SK-N-SH treated with all-trans-retinoic acid at 6 μM for 48 hours (cell line): ENCODE results near the gene HMOX1.

ENCODE experiments used
- ATAC-seq: fragments of 200-7000 bp; cut with Tn5 transposase; 3 replicates; pipeline ENCODE4 v1.9.1; 2020; ENCODE audit warnings: mild to moderate bottlenecking, moderate library complexity
- ARNTL ChIP-seq: fragments of 450-650 bp; formaldehyde crosslinking; IDR thresholded peaks from 2 replicates; pipeline ENCODE4 v1.5.0; 2020; ENCODE audit warnings: low read depth, mild to moderate bottlenecking, moderate library complexity, borderline replicate concordance
- BACH2 ChIP-seq: fragments of 250-450 bp; sonication (Bioruptor Pico); IDR thresholded peaks from 2 replicates; pipeline ENCODE4 v1.9.0; 2021; ENCODE audit warnings: mild to moderate bottlenecking, borderline replicate concordance
- CSDC2 ChIP-seq: fragments of 250-450 bp; sonication (Bioruptor Pico); IDR thresholded peaks from 2 replicates; pipeline ENCODE4 v1.5.0; 2020; ENCODE audit warnings: mild to moderate bottlenecking, moderate library complexity
- ESRRG ChIP-seq: fragments of 250-450 bp; sonication (Bioruptor Pico); IDR thresholded peaks from 2 replicates; pipeline ENCODE4 v1.6.1; 2021; ENCODE audit warnings: mild to moderate bottlenecking
- GLIS3 ChIP-seq: fragments of 250-450 bp; sonication (Bioruptor Pico); IDR thresholded peaks from 2 replicates; pipeline ENCODE4 v1.5.0; 2020; ENCODE audit warnings: mild to moderate bottlenecking, moderate library complexity
- ISL1 ChIP-seq: fragments of 250-450 bp; sonication (Bioruptor Pico); IDR thresholded peaks from 2 replicates; pipeline ENCODE4 v2.1.2; 2022; ENCODE audit warnings: mild to moderate bottlenecking, moderate library complexity
- OSR1 ChIP-seq: fragments of 250-450 bp; sonication (Bioruptor Pico); IDR thresholded peaks from 2 replicates; pipeline ENCODE4 v1.8.0; 2022; ENCODE audit warnings: moderate library complexity, mild to moderate bottlenecking, inconsistent platforms
- PPARA ChIP-seq: fragments of 250-450 bp; sonication (Bioruptor Pico); IDR thresholded peaks from 2 replicates; pipeline ENCODE4 v1.5.0; 2020; ENCODE audit warnings: mild to moderate bottlenecking, borderline replicate concordance
- RARB ChIP-seq: fragments of 250-450 bp; sonication (Bioruptor Pico); IDR thresholded peaks from 2 replicates; pipeline ENCODE4 v1.8.0; 2021; ENCODE audit warnings: mild to moderate bottlenecking, moderate library complexity
- SNAI2 ChIP-seq: fragments of 250-450 bp; sonication (Bioruptor Pico); IDR thresholded peaks from 2 replicates; pipeline ENCODE4 v1.5.0; 2020; ENCODE audit warnings: mild to moderate bottlenecking, moderate library complexity
- TCF4 ChIP-seq: fragments of 250-450 bp; sonication (Bioruptor Pico); IDR thresholded peaks from 2 replicates; pipeline ENCODE4 v1.8.0; 2021; ENCODE audit warnings: mild to moderate bottlenecking, moderate library complexity, borderline replicate concordance
- TOX ChIP-seq: fragments of 250-450 bp; sonication (Bioruptor Pico); IDR thresholded peaks from 2 replicates; pipeline ENCODE4 v1.8.0; 2021; ENCODE audit warnings: mild to moderate bottlenecking, moderate library complexity, borderline replicate concordance
- ZC3H10 ChIP-seq: fragments of 250-450 bp; sonication (Bioruptor Pico); IDR thresholded peaks from 2 replicates; pipeline ENCODE4 v1.5.1; 2021; ENCODE audit warnings: mild to moderate bottlenecking, moderate library complexity
- ZFP3 ChIP-seq: fragments of 250-450 bp; sonication (Bioruptor Pico); IDR thresholded peaks from 2 replicates; pipeline ENCODE4 v1.5.0; 2020; ENCODE audit warnings: mild to moderate bottlenecking, moderate library complexity
- ZFP30 ChIP-seq: fragments of 450-650 bp; formaldehyde crosslinking; IDR thresholded peaks from 2 replicates; pipeline ENCODE4 v1.5.0; 2022; ENCODE audit warnings: mild to moderate bottlenecking, moderate library complexity
- ZNF8 ChIP-seq: fragments of 450-650 bp; formaldehyde crosslinking; IDR thresholded peaks from 2 replicates; pipeline ENCODE4 v1.5.0; 2020; ENCODE audit warnings: mild to moderate bottlenecking, moderate library complexity
- TF ChIP-seq, protein P1 (sequence below): fragments of 250-450 bp; sonication (Bioruptor Pico); IDR thresholded peaks from 2 replicates; pipeline ENCODE4 v1.5.1; 2021; ENCODE audit warnings: mild to moderate bottlenecking, moderate library complexity
- TF ChIP-seq, protein P2 (sequence below): fragments of 250-450 bp; sonication (Bioruptor Pico); IDR thresholded peaks from 2 replicates; pipeline ENCODE4 v1.8.0; 2020; ENCODE audit warnings: mild to moderate bottlenecking, moderate library complexity, borderline replicate concordance
- TF ChIP-seq, protein P3 (sequence below): fragments of 250-450 bp; sonication (Bioruptor Pico); IDR thresholded peaks from 2 replicates; pipeline ENCODE4 v1.8.0; 2021; ENCODE audit warnings: low read depth, mild to moderate bottlenecking, moderate library complexity, borderline replicate concordance

The HMOX1 gene

DNA sequence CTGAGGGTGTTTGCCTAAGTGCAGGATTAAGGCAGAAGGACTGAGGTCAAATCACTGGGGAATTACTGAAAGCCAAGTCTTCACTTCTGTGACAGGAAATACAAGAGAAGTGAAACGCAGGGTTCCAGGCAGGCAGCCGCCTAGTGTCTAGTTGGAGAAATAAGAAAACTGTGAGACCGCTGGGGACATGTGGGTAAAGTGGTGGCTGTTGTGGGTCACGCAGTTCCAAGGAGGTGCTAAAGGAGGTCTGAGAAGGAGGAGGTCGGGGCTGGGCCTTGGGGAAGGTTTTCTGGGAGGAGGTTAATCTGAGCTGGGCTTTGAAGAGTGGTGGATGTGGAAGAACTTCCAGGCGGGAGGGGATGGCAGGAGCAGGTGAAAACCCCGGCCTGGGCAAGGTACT is 30.2 kb downstream of the HMOX1 start:
- ATAC-seq: no peak
- TF ChIP-seq, protein P1, sequence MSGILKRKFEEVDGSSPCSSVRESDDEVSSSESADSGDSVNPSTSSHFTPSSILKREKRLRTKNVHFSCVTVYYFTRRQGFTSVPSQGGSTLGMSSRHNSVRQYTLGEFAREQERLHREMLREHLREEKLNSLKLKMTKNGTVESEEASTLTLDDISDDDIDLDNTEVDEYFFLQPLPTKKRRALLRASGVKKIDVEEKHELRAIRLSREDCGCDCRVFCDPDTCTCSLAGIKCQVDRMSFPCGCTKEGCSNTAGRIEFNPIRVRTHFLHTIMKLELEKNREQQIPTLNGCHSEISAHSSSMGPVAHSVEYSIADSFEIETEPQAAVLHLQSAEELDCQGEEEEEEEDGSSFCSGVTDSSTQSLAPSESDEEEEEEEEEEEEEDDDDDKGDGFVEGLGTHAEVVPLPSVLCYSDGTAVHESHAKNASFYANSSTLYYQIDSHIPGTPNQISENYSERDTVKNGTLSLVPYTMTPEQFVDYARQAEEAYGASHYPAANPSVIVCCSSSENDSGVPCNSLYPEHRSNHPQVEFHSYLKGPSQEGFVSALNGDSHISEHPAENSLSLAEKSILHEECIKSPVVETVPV: no peak
- TF ChIP-seq PPARA (CRISPR knock-in tag): no peak
- TF ChIP-seq TOX (CRISPR knock-in tag): no peak
- TF ChIP-seq TCF4: no peak
- TF ChIP-seq ESRRG (CRISPR knock-in tag): no peak
- TF ChIP-seq SNAI2 (CRISPR knock-in tag): no peak
- TF ChIP-seq, protein P2, sequence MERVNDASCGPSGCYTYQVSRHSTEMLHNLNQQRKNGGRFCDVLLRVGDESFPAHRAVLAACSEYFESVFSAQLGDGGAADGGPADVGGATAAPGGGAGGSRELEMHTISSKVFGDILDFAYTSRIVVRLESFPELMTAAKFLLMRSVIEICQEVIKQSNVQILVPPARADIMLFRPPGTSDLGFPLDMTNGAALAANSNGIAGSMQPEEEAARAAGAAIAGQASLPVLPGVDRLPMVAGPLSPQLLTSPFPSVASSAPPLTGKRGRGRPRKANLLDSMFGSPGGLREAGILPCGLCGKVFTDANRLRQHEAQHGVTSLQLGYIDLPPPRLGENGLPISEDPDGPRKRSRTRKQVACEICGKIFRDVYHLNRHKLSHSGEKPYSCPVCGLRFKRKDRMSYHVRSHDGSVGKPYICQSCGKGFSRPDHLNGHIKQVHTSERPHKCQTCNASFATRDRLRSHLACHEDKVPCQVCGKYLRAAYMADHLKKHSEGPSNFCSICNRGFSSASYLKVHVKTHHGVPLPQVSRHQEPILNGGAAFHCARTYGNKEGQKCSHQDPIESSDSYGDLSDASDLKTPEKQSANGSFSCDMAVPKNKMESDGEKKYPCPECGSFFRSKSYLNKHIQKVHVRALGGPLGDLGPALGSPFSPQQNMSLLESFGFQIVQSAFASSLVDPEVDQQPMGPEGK: no peak
- TF ChIP-seq ZFP30: no peak
- TF ChIP-seq ZC3H10 (CRISPR knock-in tag): no peak

DNA sequence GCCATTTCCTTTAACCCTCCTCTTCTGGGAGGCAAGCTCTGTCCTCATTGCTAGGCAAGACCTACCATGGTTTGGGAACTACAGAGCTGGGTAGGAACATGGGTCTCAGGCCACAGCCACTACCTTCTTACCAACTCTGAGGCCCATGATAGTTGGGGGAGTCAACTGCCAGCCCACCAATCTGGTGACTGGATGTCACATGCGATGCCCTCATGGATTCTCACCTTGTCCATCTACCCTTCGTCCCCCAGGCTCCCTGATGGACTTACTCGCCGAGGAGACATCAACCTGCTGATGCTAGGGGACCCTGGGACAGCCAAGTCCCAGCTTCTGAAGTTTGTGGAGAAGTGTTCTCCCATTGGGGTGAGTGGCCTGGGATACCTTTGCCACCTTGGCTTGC is 32.7 kb downstream of the HMOX1 start:
- ATAC-seq: no peak

DNA sequence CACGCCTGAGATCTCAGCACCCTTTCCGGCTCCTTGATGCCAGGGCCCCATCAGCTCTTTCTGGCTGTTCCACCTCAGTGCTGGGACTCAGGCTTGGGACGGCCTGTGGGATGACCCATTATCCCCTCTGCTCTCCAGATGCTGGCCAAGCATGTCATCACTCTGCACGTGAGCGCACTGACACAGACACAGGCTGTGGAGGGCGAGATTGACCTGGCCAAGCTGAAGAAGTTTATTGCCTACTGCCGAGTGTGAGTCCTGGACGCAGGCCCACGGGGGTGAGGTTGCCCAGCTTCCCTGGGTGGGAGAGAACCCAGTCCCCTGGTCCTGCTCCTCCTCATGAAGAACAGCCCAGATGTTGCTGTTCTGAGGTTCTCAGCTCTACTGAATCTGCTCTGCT is 36.7 kb downstream of the HMOX1 start:
- no peak for TF ChIP-seq ZC3H10 (CRISPR knock-in tag)
- TF ChIP-seq, protein P1: no peak
- no peak for TF ChIP-seq TOX (CRISPR knock-in tag)
- no peak for TF ChIP-seq SNAI2 (CRISPR knock-in tag)
- TF ChIP-seq TCF4: no peak
- no peak for TF ChIP-seq ZFP30
- TF ChIP-seq, protein P2: no peak
- TF ChIP-seq ISL1 (CRISPR knock-in tag): no peak
- no peak for TF ChIP-seq ARNTL (CRISPR knock-in tag)
- ATAC-seq: no peak

More for the DNA sequence above, 32.7 kb downstream of the HMOX1 start:
- TF ChIP-seq ARNTL (CRISPR knock-in tag) (no peak), ISL1 (CRISPR knock-in tag) (no peak), CSDC2 (CRISPR knock-in tag) (no peak), TCF4 (no peak), RARB (no peak), ESRRG (CRISPR knock-in tag) (no peak), ZNF8 (CRISPR knock-in tag) (no peak), OSR1 (no peak)
- TF ChIP-seq, protein P3, sequence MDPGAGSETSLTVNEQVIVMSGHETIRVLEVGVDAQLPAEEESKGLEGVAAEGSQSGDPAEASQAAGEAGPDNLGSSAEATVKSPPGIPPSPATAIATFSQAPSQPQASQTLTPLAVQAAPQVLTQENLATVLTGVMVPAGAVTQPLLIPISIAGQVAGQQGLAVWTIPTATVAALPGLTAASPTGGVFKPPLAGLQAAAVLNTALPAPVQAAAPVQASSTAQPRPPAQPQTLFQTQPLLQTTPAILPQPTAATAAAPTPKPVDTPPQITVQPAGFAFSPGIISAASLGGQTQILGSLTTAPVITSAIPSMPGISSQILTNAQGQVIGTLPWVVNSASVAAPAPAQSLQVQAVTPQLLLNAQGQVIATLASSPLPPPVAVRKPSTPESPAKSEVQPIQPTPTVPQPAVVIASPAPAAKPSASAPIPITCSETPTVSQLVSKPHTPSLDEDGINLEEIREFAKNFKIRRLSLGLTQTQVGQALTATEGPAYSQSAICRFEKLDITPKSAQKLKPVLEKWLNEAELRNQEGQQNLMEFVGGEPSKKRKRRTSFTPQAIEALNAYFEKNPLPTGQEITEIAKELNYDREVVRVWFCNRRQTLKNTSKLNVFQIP (CRISPR knock-in tag): no peak
- TF ChIP-seq, protein P2: no peak

DNA sequence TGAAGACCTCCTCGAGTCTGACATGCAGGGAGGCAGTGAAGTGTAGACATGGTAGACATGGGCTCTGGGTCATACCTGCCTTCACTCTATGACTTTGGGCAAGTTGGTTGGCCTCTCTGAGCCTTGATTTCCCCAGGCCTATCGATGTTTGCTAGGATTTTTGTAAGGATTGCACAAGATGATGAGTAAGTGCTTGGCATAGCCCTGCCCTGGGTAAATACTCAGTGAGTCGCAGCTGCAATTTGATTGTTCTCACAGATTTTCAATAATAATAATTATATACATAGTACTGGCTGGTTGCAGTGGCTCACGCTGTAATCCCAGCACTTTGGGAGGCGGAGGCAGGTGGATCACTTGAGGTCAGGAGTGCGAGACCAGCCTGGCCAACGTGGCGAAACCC is 37.2 kb downstream of the HMOX1 start:
- no peak for ATAC-seq
- TF ChIP-seq GLIS3 (CRISPR knock-in tag): no peak
- TF ChIP-seq TOX (CRISPR knock-in tag): no peak
- TF ChIP-seq ZFP3: no peak
- TF ChIP-seq OSR1: no peak
- TF ChIP-seq, protein P2: no peak
- TF ChIP-seq BACH2 (CRISPR knock-in tag): no peak
- TF ChIP-seq, protein P1: no peak
